NT2/D1 (cell line): ENCODE measurements around the gene HECTD3.
A peak's percentile ranks its signal among the peaks of the same experiment; 100 is the strongest.

Experiments used
- SUZ12 ChIP-seq: IDR thresholded peaks from 2 replicates; pipeline ENCODE4 v1.6.1; 2011; ENCODE audit not compliant: insufficient read length, insufficient read depth; ENCODE audit errors: extremely low read depth
- YY1 ChIP-seq: IDR thresholded peaks from 2 replicates; pipeline ENCODE4 v1.6.1; 2011; ENCODE audit not compliant: insufficient read length, insufficient read depth
- ZNF274 ChIP-seq: IDR thresholded peaks from 2 replicates; pipeline ENCODE4 v1.6.1; 2011; ENCODE audit warnings: mild to moderate bottlenecking, low read depth, low read length

- TF ChIP-seq ZNF274 (no peak), SUZ12 (no peak), YY1 (peak; percentile 97)
Observed at GRCh38 chr1:45011837-45012638, 914 bp upstream of the HECTD3 start, which contains the start of gene UROD.
